Fibroblast of pulmonary artery (primary cell): ENCODE measurements around the gene COL6A2.

Experiments
- DNase-seq: peaks from one replicate; pipeline ENCODE4 v3.0.0-alpha.2; 2010; ENCODE audit warnings: low read depth
- H3K4me3 ChIP-seq: replicated peaks from 2 replicates; pipeline ENCODE4 v1.5.1; 2011; ENCODE audit warnings: low read depth, mild to moderate bottlenecking, control low read depth, low read length, moderate library complexity
- TF ChIP-seq, protein P1 (sequence below): IDR thresholded peaks from 2 replicates; pipeline ENCODE4 v1.5.1; 2011; ENCODE audit warnings: mild to moderate bottlenecking, control low read depth, low read length, inconsistent platforms; ENCODE audit errors: missing control alignments

COL6A2 gene

DNA sequence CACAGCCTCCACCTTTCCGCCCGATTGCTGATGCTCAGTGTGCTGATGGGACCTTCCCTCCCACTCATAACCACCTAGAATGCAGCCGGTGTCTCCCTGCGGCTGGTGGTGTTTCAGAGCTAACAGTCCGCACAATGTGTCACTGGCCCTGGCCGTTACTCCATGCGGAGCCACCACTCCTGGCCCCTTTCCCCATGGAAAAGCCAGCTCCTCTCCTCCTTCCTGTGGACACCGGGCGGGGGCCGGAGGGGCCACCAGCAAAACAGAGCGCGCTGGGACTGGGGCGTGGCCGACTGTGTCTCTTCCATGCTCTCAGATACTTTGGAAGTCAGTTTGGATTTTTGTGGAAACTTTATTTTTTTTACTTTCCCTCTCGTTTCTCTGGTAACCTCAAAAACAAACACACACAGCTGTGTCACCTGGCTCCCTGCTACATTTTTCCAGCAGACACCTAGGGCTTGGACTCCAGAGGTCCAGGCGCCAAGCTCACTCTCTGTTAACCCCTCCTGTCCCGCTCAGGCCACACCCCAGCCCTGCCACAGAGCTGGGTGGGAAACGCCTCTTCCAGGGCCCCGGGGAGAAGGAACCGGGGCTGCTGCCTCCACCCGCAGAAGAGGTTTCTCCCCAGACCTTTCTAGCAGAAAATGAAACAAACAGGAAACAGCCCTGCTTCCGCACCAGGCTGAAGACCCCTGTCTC, 32.5 kb upstream of the COL6A2 start:
- TF ChIP-seq, protein P1, sequence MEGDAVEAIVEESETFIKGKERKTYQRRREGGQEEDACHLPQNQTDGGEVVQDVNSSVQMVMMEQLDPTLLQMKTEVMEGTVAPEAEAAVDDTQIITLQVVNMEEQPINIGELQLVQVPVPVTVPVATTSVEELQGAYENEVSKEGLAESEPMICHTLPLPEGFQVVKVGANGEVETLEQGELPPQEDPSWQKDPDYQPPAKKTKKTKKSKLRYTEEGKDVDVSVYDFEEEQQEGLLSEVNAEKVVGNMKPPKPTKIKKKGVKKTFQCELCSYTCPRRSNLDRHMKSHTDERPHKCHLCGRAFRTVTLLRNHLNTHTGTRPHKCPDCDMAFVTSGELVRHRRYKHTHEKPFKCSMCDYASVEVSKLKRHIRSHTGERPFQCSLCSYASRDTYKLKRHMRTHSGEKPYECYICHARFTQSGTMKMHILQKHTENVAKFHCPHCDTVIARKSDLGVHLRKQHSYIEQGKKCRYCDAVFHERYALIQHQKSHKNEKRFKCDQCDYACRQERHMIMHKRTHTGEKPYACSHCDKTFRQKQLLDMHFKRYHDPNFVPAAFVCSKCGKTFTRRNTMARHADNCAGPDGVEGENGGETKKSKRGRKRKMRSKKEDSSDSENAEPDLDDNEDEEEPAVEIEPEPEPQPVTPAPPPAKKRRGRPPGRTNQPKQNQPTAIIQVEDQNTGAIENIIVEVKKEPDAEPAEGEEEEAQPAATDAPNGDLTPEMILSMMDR = no peak
- peak; percentile 66 for DNase-seq
- H3K4me3 ChIP-seq = no peak overlapping the region

DNA sequence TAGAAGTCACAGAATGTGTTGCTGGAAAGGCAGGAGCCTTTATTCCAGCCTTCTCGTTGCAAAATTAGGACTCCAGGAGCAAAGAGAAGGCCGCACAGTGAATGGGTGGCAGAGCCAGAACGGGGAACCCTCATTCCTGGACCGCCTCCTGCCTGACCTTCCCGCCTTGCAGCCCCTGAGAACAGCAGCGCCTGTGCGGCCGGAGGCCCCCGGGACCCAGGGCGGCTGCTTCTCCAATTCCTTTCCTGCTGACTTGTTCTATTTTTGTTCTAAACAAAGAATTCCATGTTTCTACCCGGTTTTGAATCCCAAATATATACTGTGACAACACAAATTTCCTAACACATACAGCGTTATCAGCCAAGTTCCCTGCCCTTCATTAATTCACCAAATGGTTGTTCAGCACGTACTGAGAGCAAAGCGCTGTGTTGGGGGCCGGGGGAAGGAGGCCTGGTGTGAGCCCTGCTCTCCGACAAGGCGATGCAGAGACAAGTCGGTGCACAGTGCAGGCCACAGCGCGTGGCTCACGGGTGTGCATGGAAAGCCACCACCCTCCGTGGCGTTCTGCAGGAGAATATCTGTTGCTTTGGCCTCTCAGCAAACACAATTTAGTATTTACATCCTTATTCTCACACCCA, 31.9 kb upstream of the COL6A2 start:
- H3K4me3 ChIP-seq = no peak overlapping the region
- TF ChIP-seq, protein P1 = no peak
- DNase-seq = no peak

DNA sequence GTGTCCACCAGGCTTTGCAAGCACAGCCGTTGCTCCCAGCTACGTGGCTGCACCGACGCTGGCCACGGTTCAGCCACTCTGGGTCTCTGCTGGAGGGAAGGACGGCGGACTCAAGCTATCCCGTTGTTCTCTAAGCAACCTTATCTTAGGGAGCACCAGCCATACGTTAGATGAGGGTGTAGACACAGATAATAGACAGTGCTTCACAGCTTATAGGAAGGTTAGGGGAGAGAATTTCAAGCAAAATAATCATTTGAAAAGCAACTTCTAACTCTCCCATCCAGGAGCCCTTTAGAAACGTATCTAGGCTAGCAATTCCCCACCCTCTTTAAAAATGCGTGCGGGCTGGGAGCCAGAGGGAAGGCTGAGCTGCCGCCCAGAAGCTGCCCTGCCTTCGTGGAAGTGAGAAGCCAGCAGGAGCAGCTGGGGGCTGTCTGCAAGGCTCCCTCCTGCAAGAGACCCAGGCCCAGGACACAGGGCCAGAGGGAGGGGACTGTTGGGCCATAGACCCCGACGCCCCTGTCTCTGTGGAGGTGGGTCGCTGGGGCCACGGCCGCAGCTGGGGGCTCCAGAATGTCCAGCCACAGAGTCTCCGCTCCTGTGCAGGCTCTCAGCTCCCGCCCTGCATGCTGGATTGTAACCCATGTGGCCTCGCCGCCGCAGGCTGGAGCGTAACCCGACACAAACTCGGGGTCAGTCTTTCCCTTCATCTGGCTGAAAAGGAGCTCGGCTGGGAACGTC, 31.2 kb upstream of the COL6A2 start:
- TF ChIP-seq, protein P1 = no peak
- no peak overlapping the region for H3K4me3 ChIP-seq
- DNase-seq = peak; percentile 46

DNA sequence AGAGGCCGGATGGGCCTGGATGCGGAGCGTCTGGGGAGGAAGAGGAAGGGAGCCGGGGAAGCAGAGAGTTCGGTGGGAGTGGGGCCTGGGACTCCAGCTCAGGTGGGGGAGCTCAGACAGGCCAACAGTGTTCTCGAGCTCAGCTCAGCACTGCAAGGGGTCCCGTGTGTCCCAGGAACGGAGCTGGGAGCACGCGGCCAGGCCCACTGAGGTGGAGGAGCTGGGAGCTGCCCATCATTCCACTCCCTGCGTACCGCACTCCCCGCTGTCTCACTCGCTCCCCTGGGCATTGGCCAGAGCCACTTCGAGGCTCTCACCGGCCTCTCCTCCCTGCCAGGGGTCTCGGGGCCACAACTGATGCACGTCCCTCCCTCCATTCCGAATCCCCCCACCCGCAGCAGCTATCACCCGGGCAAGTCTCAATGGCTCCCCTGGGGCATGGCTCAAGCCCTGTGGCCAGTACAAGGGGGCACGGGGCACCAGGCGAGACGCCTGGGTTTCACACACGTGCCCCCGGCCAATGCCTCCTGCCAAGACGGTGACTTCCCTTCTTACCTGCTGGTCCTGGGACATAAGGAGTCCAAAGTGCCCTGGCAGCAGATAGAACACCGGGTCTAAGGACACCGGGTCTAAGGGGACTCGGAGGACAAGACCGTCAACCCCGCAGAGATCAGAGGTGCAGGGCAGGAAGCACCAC, 30.3 kb upstream of the COL6A2 start:
- TF ChIP-seq, protein P1 = no peak
- no peak overlapping the region for H3K4me3 ChIP-seq
- no peak for DNase-seq

DNA sequence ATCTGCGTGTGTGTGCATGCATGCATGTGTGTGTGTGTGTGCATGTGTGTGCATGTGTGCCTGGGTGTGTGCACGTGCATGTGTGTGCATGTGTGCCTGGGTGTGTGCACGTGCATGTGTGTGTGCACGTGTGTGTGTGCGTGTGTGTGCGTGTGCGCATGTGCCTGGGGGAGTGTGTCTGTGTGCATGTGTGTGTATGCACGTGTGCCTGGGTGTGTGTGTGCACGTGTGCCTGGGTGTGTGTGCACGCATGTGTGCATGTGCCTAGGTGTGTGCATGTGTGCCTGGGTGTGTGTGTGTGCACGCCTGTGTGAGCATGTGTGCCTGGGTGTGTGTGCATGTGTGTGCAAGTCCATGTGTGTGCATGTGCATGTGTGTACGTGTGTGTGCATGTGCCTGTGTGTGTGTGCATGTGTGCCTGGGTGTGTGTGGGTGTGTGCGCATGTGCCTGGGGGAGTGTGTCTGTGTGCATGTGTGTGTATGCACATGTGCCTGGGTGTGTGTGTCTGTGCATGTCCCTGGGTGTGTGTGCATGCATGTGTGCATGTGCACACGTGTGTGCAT, 29.3 kb upstream of the COL6A2 start:
- H3K4me3 ChIP-seq = no peak overlapping the region
- no peak for DNase-seq
- TF ChIP-seq, protein P1 = no peak

DNA sequence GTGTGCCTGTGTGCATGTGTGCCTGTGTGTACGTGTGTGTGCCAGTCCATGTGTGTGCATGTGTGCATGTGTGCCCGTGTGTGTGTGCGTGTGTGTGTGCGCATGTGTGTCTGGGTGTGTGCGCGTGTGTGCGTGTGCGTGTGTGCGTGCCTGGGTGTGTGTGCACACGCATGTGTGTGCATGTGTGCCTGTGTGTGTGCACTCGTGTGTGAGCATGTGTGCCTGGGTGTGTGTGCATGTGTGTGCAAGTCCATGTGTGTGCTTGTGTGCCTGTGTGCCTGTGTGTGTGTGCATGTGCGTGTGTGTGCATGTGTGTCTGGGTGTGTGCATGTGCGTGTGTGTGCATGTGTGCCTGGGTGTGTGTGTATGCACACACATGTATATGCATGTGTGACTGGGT, 28.7 kb upstream of the COL6A2 start:
- no peak for DNase-seq
- TF ChIP-seq, protein P1 = no peak
- H3K4me3 ChIP-seq = no peak overlapping the region
